Astrocyte (in vitro differentiated cells and primary cell): ENCODE results near the gene LHFPL3. TPM values are rescaled to one million over a fixed set of nuclear protein-coding genes. Genes with fewer than 3 reads are reported as not detected.

ENCODE experiments used
- DNase-seq: peaks from one replicate; pipeline ENCODE4 v3.0.0-alpha.2; 2010; ENCODE audit warnings: low read depth
- FAIRE-seq: peaks from 2 replicates; lab custom pipeline; 2011; peaks lifted over from hg19 to GRCh38; lab: Jason Lieb, UNC
- H2AFZ ChIP-seq: 2 replicates; pipeline ENCODE4 v1.6.0; 2012; ENCODE audit warnings: low read depth, low read length, inconsistent platforms
- H3K27ac ChIP-seq: 2 replicates; pipeline ENCODE4 v1.5.1; 2011; ENCODE audit warnings: low read depth, low read length, inconsistent platforms
- H3K27me3 ChIP-seq: 2 replicates; pipeline ENCODE4 v1.6.0; 2011; ENCODE audit warnings: low read length, inconsistent platforms; ENCODE audit not compliant: insufficient read depth
- H3K36me3 ChIP-seq: 2 replicates; pipeline ENCODE4 v1.5.1; 2011; ENCODE audit warnings: low read length, inconsistent platforms; ENCODE audit not compliant: insufficient read depth
- H3K4me1 ChIP-seq: 2 replicates; pipeline ENCODE4 v1.5.1; 2011; ENCODE audit warnings: low read length, inconsistent platforms; ENCODE audit not compliant: insufficient read depth
- H3K4me2 ChIP-seq: 2 replicates; pipeline ENCODE4 v1.6.0; 2012; ENCODE audit warnings: low read length, inconsistent platforms
- H3K4me3 ChIP-seq: 2 replicates; pipeline ENCODE4 v1.5.1; 2011; ENCODE audit warnings: low read depth, mild to moderate bottlenecking, low read length, inconsistent platforms; ENCODE audit not compliant: insufficient read depth
- H3K79me2 ChIP-seq: 2 replicates; pipeline ENCODE4 v1.6.0; 2012; ENCODE audit warnings: mild to moderate bottlenecking, low read length, inconsistent platforms; ENCODE audit not compliant: insufficient read depth
- H3K9ac ChIP-seq: 2 replicates; pipeline ENCODE4 v1.6.0; 2012; ENCODE audit warnings: mild to moderate bottlenecking, low read length, inconsistent platforms
- H3K9me3 ChIP-seq: 2 replicates; pipeline ENCODE4 v1.5.1; 2012; ENCODE audit warnings: low read depth, mild to moderate bottlenecking, low read length, inconsistent platforms; ENCODE audit not compliant: insufficient read depth
- H4K20me1 ChIP-seq: 2 replicates; pipeline ENCODE4 v1.6.0; 2012; ENCODE audit warnings: low read length, inconsistent platforms; ENCODE audit not compliant: insufficient read depth
- H3K27ac Mint-ChIP-seq: one replicate; pipeline ENCODE4 v1.8.0; 2021; ENCODE audit warnings: mild to moderate bottlenecking, mixed read lengths; ENCODE audit not compliant: unreplicated experiment
- H3K27me3 Mint-ChIP-seq: one replicate; pipeline ENCODE4 v1.8.0; 2021; ENCODE audit warnings: low read depth, mixed read lengths; ENCODE audit not compliant: unreplicated experiment
- H3K36me3 Mint-ChIP-seq: one replicate; pipeline ENCODE4 v1.8.0; 2021; ENCODE audit warnings: low read depth, mixed read lengths; ENCODE audit not compliant: unreplicated experiment
- H3K4me1 Mint-ChIP-seq: one replicate; pipeline ENCODE4 v1.8.0; 2021; ENCODE audit warnings: low read depth, mixed read lengths; ENCODE audit not compliant: unreplicated experiment
- H3K4me3 Mint-ChIP-seq: one replicate; pipeline ENCODE4 v1.8.0; 2021; ENCODE audit warnings: mild to moderate bottlenecking, moderate library complexity, mixed read lengths; ENCODE audit not compliant: unreplicated experiment
- H3K9me3 Mint-ChIP-seq: one replicate; pipeline ENCODE4 v1.8.0; 2021; ENCODE audit warnings: mild to moderate bottlenecking, mixed read lengths; ENCODE audit not compliant: unreplicated experiment
- EZH2 ChIP-seq: IDR thresholded peaks from 2 replicates; pipeline ENCODE4 v1.6.1; 2012; ENCODE audit warnings: mild to moderate bottlenecking, low read length, inconsistent platforms; ENCODE audit not compliant: insufficient read depth
- total RNA-seq: library from RNA; stranded (reverse); gene quantifications from 2 replicates; pipeline ENCODE4 v1.2.1, GENCODE V29; 2021
- TF ChIP-seq, protein P1 (sequence below): IDR thresholded peaks from 2 replicates; pipeline ENCODE4 v1.5.1; 2011; ENCODE audit warnings: low read depth, mild to moderate bottlenecking, inconsistent platforms, low read length, moderate library complexity; ENCODE audit not compliant: insufficient read depth

Gene LHFPL3
- total RNA-seq, 1 donor from 2014 or later, result not detected

DNA sequence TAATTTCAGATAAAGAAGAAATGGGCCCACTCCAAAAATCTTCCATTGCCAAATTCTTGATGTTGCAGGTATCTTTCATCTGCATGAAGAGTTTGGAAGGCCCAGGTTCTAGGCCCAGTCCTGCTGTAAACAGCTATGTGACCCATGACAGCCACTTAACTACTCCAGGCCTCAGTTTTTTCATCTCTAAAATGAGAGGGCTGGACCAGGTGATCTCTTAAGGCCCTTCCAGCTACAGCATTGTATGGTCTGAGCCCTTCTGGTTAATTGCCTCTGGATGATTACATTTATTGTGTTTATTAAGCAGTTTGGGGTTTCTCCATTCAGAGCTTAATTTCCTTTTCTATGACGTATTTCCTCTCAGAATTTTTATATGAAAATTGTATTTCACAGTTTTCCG is 494.8 kb downstream of the LHFPL3 start:
- no peak overlapping the region for H3K4me3 Mint-ChIP-seq
- TF ChIP-seq, protein P1, sequence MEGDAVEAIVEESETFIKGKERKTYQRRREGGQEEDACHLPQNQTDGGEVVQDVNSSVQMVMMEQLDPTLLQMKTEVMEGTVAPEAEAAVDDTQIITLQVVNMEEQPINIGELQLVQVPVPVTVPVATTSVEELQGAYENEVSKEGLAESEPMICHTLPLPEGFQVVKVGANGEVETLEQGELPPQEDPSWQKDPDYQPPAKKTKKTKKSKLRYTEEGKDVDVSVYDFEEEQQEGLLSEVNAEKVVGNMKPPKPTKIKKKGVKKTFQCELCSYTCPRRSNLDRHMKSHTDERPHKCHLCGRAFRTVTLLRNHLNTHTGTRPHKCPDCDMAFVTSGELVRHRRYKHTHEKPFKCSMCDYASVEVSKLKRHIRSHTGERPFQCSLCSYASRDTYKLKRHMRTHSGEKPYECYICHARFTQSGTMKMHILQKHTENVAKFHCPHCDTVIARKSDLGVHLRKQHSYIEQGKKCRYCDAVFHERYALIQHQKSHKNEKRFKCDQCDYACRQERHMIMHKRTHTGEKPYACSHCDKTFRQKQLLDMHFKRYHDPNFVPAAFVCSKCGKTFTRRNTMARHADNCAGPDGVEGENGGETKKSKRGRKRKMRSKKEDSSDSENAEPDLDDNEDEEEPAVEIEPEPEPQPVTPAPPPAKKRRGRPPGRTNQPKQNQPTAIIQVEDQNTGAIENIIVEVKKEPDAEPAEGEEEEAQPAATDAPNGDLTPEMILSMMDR, result no peak
- no peak for TF ChIP-seq EZH2
- H3K27ac Mint-ChIP-seq, result no peak overlapping the region
- Histone ChIP-seq H3K27ac (no peak overlapping the region), H3K4me2 (no peak overlapping the region), H3K27me3 (no peaks in the 10 kb centered on the region), H2AFZ (no peak overlapping the region), H3K4me1 (no peaks in the 10 kb centered on the region), H3K9ac (no peak overlapping the region), H3K9me3 (no peaks in the 10 kb centered on the region), H3K4me3 (no peak overlapping the region), H4K20me1 (no peaks in the 10 kb centered on the region), H3K36me3 (no peaks in the 10 kb centered on the region), H3K79me2 (no peaks in the 10 kb centered on the region)
- H3K36me3 Mint-ChIP-seq, result no peaks in the 10 kb centered on the region
- H3K27me3 Mint-ChIP-seq, result no peaks in the 10 kb centered on the region
- FAIRE-seq, result no peak
- peaks cover 4% of the 10 kb centered on the region for H3K4me1 Mint-ChIP-seq
- no peak for DNase-seq
- H3K9me3 Mint-ChIP-seq, result no peaks in the 10 kb centered on the region

DNA sequence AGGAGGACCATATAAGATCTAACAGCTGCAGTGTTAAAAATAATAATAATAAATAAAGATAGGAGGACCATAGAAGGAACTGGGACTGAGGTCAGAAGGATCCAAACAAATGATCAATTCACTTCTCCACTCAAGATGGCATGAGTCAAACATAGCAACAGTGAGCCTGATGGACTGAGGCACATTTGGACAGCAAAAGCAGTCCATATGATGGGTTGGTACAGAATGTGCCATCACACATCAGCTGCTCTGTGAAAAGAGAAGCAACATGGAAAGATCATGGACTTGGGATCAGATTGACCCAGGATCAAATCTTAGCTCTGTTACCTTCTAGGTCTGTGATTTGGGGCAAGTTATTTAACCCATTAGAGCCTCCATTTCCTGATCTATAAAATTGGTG is 496.7 kb downstream of the LHFPL3 start:
- H3K9me3 Mint-ChIP-seq, result no peaks in the 10 kb centered on the region
- Histone ChIP-seq H3K4me3 (no peak overlapping the region), H2AFZ (no peak overlapping the region), H3K9ac (no peak overlapping the region), H3K36me3 (no peaks in the 10 kb centered on the region), H3K4me1 (no peaks in the 10 kb centered on the region), H3K9me3 (no peaks in the 10 kb centered on the region), H3K27ac (no peak overlapping the region), H3K79me2 (no peaks in the 10 kb centered on the region), H3K27me3 (no peaks in the 10 kb centered on the region), H3K4me2 (no peak overlapping the region), H4K20me1 (no peaks in the 10 kb centered on the region)
- no peak for DNase-seq
- no peak for FAIRE-seq
- H3K4me3 Mint-ChIP-seq, result no peak overlapping the region
- TF ChIP-seq, protein P1, result no peak
- no peak for TF ChIP-seq EZH2
- peaks cover 4% of the 10 kb centered on the region for H3K4me1 Mint-ChIP-seq
- no peak overlapping the region for H3K27ac Mint-ChIP-seq
- no peaks in the 10 kb centered on the region for H3K36me3 Mint-ChIP-seq
- H3K27me3 Mint-ChIP-seq, result no peaks in the 10 kb centered on the region

DNA sequence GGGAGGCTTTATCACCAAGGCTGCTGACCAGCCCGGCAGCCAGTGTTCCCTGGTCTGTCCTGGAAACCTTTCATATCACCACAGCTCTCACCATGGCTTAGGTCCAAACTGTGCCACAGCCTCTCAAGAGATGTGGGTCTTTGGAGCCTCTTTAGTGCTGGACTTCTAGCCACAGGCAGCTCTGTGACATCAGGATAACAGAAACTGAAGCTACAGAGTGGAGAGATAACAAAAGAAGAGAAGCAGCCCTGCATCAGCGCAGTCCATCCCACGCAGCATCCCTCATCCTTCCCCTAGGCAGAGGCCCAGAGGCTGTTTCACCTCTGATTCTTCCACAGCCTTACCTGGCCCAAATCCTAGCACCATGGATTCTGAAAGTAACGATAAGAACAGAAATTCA is 497.7 kb downstream of the LHFPL3 start:
- Histone ChIP-seq H3K27ac (no peak overlapping the region), H2AFZ (no peak overlapping the region), H3K4me2 (no peak overlapping the region), H3K27me3 (no peaks in the 10 kb centered on the region), H3K4me3 (no peak overlapping the region), H3K36me3 (no peaks in the 10 kb centered on the region), H3K79me2 (no peaks in the 10 kb centered on the region), H3K4me1 (no peaks in the 10 kb centered on the region), H4K20me1 (no peaks in the 10 kb centered on the region), H3K9me3 (no peaks in the 10 kb centered on the region), H3K9ac (no peak overlapping the region)
- Mint-ChIP-seq H3K9me3 (no peaks in the 10 kb centered on the region), H3K27me3 (no peaks in the 10 kb centered on the region), H3K4me3 (no peak overlapping the region), H3K4me1 (peaks cover 4% of the 10 kb centered on the region), H3K36me3 (no peaks in the 10 kb centered on the region), H3K27ac (no peak overlapping the region)
- DNase-seq, result no peak
- TF ChIP-seq EZH2, result no peak
- TF ChIP-seq, protein P1, result no peak
- no peak for FAIRE-seq
